Measurements from ENCODE around the gene ACOT6.
"Not testable (repeated sequence)": the region's sequence is repeated elsewhere in the genome, so short reads cannot be mapped to it uniquely, and the experiment has no call there.

DNA sequence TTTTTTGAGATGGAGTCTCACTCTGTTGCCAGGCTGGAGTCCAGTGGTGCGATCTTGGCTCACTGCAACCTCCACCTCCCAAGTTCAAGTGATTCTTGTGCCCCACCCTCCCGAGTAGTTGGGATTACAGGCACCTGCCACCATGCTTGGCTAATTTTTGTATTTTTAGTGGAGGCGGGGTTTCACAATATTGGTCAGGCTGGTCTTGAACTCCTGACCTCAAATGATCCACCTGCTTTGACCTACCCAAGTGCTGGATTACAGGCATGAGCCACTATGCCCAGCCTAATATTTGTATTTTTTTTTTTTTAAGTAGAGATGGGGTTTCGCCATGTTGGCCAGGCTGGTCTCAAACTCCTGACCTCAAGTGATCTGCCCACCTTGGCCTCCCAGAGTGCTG, 38.6 kb upstream of the ACOT6 start:
- not testable (repeated sequence) for TF ChIP-seq CTCF, POLR2A (IDR thresholded peaks at IDR 0.05)

Measured in thyroid gland (tissue), 4 donors.